NCI-H2171 treated with DMSO at 0.1 percent for 48 hours (cell line): Measurements from ENCODE around the gene PTPRN2.
"Not testable (repeated sequence)": the region's sequence is repeated elsewhere in the genome, so short reads cannot be mapped to it uniquely, and the experiment has no call there.

ENCODE experiments used
- DNase-seq: peaks from one replicate; lab custom pipeline; 2025; lab: John Stamatoyannopoulos, UW

PTPRN2 gene

DNA sequence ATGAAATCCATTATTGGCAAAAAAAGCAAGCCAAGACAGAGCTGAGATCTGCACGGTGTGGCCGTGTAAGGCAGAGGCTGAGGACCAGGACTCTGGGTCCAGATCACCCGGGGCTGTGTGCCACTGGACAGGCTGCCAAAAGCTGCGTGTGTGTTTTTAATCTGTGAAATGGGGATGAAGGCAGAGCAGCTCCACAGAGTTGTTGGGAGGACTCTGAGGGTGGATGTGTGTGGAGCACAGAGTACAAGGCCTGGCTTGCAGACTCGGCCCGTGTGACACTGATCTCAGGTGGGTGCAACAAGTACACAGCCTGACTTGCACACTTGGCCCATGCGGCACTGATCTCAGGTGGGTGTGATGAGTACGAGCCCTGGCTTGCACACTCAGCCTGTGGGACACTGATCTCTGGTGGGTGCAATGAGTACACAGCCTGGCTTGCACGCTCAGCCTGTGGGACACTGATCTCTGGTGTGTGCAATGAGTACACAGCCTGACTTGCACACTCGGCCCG, 921.0 kb downstream of the PTPRN2 start:
- DNase-seq, result no peak

DNA sequence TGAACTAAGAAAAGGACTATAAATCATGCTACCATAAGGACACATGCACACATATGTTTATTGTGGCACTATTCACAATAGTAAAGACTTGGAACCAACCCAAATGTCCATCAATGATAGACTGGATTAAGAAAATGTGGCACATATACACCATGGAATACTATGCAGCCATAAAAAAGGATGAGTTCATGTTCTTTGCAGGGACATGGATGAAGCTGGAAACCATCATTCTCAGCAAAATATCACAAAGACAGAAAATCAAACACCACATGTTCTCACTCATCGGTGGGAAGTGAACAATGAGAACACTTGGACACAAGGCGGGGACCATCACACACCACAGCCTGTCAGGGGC, 922.0 kb downstream of the PTPRN2 start:
- DNase-seq, result not testable (repeated sequence)

DNA sequence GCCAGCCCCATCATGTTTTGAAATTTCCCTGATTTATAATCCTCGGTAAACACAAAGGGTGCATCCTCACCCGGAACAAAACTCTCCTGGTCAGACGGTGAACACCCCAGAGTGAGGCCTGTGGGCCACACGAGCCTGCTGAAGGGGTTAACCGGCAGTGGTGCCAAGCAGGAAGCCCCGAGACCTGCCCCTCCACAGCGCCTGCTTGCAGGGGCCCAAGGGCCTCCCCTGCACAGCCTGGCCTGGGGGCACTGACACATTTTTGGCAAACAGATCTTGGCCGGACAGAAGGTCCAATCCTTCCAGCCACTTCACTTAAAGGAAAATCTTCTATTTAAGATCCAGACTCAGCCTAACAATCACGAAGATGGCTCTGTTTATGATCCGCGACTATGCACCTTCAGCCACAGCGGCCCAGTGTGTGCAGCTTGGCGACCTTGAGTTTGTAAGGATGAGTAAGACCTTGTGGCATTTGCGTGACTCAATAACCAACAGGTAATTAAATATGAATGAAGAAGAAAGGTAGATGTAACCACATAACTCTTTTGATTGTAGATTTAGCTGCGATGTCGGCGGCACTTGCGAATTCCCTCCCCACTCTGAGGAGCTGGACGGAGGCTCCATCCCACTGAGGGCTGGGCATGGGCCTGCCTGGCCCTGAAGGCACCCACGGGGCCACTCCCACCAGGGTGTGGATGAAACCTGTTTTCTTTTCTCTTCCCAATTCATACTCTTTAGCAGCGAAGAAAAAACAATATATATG, 922.6 kb downstream of the PTPRN2 start:
- DNase-seq, result no peak

DNA sequence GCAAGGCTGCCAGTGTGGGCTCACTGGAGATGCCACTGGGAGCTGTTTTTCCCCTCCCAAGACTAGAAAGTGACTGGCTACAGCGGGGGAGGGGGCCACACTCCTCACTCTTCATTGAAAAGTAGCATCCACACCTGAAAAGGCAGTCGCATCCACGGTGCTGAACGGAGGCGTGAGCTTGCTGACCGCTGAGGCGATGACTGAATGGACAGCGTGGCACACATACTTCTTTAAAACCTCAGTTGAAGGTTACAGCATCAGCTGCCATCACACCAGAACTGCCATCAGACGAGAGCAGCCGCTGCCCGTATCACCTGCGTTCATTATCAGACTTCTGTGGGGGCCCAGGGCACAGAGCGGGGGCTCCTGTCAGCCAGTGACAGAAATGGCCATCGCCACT, 923.6 kb downstream of the PTPRN2 start:
- DNase-seq, result no peak

DNA sequence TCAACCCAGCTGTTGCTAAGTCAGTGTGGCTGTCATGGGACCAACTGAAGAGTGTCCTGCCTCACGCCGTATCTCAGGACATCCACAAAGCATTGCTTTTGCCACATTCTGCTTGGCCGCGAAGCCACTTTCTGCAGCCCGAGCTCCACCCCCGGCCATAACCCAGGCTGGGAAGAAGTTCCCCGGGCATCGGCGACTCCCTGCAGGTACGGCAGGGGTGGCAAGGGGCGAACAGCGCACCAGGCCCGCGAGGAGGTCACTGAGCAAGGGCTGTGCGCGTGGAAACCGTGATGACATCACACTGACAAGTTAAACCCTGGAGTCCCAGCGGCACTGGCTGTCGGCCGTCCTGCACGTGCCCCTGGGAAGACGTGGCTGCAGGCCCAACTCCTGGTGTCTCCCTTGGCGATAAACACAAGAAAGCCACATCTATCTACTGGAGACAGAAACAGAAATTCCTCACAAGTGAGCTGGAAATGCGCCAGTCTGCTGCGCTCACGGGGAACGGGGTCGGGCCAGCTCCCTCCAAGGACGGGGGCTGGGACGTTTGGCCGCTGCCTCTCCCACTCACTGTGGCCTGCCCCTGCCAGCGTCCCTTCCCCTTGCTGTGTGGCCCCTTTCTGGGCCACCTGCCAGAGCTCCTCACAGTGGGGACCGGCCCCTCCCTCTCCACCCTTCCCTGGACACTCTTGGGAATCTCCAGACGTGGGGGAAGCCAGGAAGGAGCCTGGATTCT, 924.5 kb downstream of the PTPRN2 start:
- DNase-seq, result peak; percentile 14

- no peak for DNase-seq
Observed at GRCh38 chr7:157662110-157662791, 925.4 kb downstream of the PTPRN2 start.

DNA sequence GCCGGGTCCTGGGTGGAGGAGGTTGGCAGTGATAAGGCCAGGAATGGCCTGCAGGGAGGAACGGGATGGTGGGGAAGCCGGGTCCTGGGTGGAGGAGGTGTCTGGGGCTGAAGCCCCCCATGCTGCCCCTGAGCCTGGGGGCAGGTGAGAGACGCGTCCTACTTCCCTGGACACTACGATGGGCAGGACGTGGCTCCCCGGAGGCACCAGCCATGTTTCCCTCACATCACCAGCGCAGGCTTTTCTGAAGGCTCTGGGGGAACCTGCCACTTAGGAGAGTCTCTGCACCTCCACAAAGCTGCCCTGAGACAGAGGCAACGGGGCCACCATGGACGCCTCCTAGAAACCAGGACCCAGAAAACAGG, 926.0 kb downstream of the PTPRN2 start:
- no peak for DNase-seq

DNA sequence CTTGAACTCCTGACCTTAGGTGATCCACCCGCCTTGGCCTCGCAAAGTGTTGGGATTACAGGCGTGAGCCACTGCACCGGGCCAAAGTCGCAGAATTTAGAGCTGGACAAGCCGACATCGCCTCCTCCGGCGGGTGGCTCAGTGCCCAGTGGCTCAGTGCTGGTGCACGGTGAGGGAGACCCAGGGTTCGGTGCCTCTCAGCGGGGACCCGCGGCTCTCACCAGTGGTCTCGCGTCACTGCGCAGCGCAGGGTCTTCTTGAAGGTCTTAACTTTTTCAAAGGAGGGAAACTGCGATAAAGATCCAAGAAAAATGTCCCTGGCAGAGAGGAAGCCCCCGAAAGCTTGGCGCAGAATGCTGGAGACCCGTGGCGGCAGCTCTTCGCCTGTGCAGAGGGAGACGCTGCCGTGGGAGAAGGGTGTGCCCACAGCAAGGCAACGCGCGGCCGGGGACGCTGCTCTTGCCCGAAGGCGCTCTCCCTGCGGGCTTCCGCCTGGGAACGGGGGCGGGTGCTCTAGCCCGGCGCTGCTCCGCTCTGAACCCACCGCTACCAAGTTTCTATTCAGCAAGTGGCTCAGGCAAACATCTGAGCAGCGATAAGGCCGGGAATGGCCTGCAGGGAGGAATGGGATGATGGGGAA, 926.5 kb downstream of the PTPRN2 start:
- DNase-seq, result no peak

DNA sequence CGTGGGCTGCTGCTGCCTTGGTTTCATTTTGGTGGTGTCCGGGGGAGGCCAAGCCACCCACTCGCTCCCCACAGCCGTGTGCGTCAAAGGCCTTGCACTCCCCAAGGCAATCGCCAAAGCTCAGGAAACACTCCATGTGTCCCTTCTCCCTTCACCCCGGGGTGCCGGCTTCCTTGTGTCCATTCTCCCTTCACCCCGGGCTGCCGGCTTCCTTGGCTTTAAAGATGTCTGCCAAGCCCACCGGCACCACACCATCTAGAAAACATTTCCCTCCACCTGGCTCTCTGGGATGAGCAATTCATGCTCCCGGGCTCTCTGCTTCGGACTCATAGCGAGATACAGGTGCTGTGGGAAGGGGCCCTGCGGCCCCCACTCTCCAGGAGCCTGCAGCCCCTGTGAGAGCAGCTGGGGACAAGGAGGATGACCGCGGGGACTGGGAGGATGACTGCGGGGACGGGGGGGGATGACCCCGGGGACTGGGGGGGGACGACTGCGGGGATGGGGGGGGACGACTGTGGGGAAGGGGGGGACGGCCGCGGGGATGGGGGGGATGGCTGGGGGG, 928.7 kb downstream of the PTPRN2 start:
- no peak for DNase-seq

- no peak for DNase-seq
Observed at GRCh38 chr7:157657741-157658740, 929.6 kb downstream of the PTPRN2 start.

GRCh38 chr7:157656195-157656769, 931.3 kb downstream of the PTPRN2 start:
- DNase-seq, result no peak

- DNase-seq, result no peak
Observed at GRCh38 chr7:157654350-157654749, 933.3 kb downstream of the PTPRN2 start.

- DNase-seq, result no peak
Observed at GRCh38 chr7:157653827-157654207, 933.8 kb downstream of the PTPRN2 start.

GRCh38 chr7:157652954-157653826, 934.4 kb downstream of the PTPRN2 start:
- DNase-seq, result no peak

GRCh38 chr7:157652161-157652953, 935.3 kb downstream of the PTPRN2 start:
- no peak for DNase-seq

GRCh38 chr7:157651366-157652160, 936.1 kb downstream of the PTPRN2 start:
- DNase-seq, result no peak

DNA sequence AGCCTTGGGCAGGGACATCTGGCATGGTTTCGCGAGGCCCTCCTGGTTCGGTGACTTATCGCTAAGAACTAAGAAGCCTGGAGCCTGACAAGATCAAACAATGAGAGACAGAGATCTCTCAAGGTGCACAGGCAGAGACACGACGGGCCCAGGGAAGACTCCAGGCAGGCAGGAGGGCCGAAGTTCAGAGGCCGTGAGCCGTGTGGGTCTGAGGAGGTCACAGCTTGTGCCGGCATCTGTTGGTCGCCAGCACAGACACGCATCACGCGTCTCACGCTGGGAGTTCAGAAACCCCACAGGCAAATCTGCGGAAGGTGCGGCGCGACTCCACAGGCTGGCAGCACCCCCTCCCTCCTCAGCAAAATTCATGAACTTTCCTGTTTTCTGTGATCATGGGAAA, 936.8 kb downstream of the PTPRN2 start:
- no peak for DNase-seq

DNA sequence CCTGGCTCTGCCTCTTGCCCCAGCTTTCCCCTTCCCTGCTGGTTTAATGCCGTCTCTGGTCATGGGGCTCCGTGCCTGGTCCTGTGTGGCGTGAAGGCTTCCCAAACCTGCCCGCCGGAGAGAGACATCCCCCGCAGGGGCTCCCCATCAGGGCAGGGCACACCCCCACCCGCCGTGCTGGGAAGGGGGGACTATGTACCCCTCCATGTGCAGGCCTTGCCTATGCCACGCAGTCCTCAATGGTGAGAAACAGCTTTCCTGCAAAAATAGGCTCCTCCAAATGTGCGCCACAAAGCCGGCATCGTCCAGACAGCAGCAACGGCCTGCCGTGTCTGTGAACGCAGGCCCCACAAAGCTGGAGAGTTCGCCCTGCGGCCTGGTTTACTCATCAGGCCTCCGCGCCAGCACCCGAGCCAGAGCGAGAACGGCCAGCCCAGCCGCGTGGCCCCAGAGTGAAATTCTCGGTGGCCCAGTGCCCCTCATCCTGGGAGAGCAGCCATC, 937.4 kb downstream of the PTPRN2 start:
- DNase-seq, result no peak
